A549 (cell line): ENCODE measurements around the gene PSMB7.

ENCODE experiments used
- ZFP36 ChIP-seq: fragments of 450-650 bp; IDR thresholded peaks from 2 replicates; pipeline ENCODE4 v1.6.1; 2014; ENCODE audit warnings: borderline replicate concordance; ENCODE audit not compliant: partially characterized antibody
- ZSCAN20 ChIP-seq: fragments of 250-450 bp; sonication (Bioruptor Pico); IDR thresholded peaks from 2 replicates; pipeline ENCODE4 v1.8.0; 2022; ENCODE audit warnings: mild to moderate bottlenecking, moderate library complexity

- TF ChIP-seq ZSCAN20 (CRISPR knock-in tag) = no peak
- TF ChIP-seq ZFP36 = no peak
Measured at GRCh38 chr9:124307379-124308030, 107.7 kb downstream of the PSMB7 start.
